B cell (primary cell): ENCODE results near the gene GSDMA.

ENCODE experiments used
- CTCF ChIP-seq: fragments of 200-600 bp; IDR thresholded peaks from one replicate; pipeline ENCODE4 v1.8.0; 2022; ENCODE audit warnings: antibody characterized with exemption, mild to moderate bottlenecking
- EZH2 ChIP-seq: IDR thresholded peaks from 2 replicates; pipeline ENCODE4 v1.6.1; 2012; ENCODE audit warnings: borderline replicate concordance, low read depth, mild to moderate bottlenecking, moderate library complexity, low read length; ENCODE audit not compliant: insufficient read depth, poor library complexity, severe bottlenecking

- TF ChIP-seq EZH2 (no peak), CTCF (no peak)
Observed at GRCh38 chr17:39950871-39951348, 11.9 kb upstream of the GSDMA start.
